Nephron progenitor cell (in vitro differentiated cells): Measurements from ENCODE around the gene SGSH.

Source experiments
- DNase-seq: peaks from one replicate; pipeline ENCODE4 v3.0.0; 2021
- H3K27ac Mint-ChIP-seq: 2 replicates; pipeline ENCODE4 v1.8.0; 2021; ENCODE audit warnings: mild to moderate bottlenecking, moderate library complexity, mixed read lengths
- H3K27me3 Mint-ChIP-seq: 2 replicates; pipeline ENCODE4 v1.8.0; 2021; ENCODE audit warnings: mild to moderate bottlenecking, low read depth, mixed read lengths; ENCODE audit not compliant: poor library complexity
- H3K36me3 Mint-ChIP-seq: 2 replicates; pipeline ENCODE4 v1.8.0; 2021; ENCODE audit warnings: low read depth, mixed read lengths
- H3K4me1 Mint-ChIP-seq: 2 replicates; pipeline ENCODE4 v1.8.0; 2021; ENCODE audit warnings: mixed read lengths
- H3K4me3 Mint-ChIP-seq: 2 replicates; pipeline ENCODE4 v1.8.0; 2021; ENCODE audit warnings: mild to moderate bottlenecking, moderate library complexity, mixed read lengths
- H3K9me3 Mint-ChIP-seq: 2 replicates; pipeline ENCODE4 v1.8.0; 2021; ENCODE audit warnings: mild to moderate bottlenecking, moderate library complexity, mixed read lengths
- CTCF ChIP-seq: fragments of 200-600 bp; sonication (generic); IDR thresholded peaks from 2 replicates; pipeline ENCODE4 v1.5.0; 2021; ENCODE audit warnings: antibody characterized with exemption

The SGSH gene

GRCh38 chr17:80191192-80191591 is 28.9 kb downstream of the SGSH start:
- Mint-ChIP-seq H3K4me1 (peaks cover 55% of the 10 kb centered on the region), H3K27me3 (peaks cover 5% of the 10 kb centered on the region), H3K27ac (no peak overlapping the region), H3K36me3 (no peaks in the 10 kb centered on the region), H3K4me3 (no peak overlapping the region), H3K9me3 (no peaks in the 10 kb centered on the region)
- TF ChIP-seq CTCF, result no peak
- no peak for DNase-seq

- H3K9me3 Mint-ChIP-seq, result no peaks in the 10 kb centered on the region
- peaks cover 5% of the 10 kb centered on the region for H3K27me3 Mint-ChIP-seq
- DNase-seq, result no peak
- no peak for TF ChIP-seq CTCF
- no peak overlapping the region for H3K27ac Mint-ChIP-seq
- H3K4me3 Mint-ChIP-seq, result no peak overlapping the region
- H3K36me3 Mint-ChIP-seq, result no peaks in the 10 kb centered on the region
- peaks cover 56% of the 10 kb centered on the region for H3K4me1 Mint-ChIP-seq
Measured at GRCh38 chr17:80190716-80191115, 29.4 kb downstream of the SGSH start.

- Mint-ChIP-seq H3K4me3 (no peak overlapping the region), H3K36me3 (no peaks in the 10 kb centered on the region), H3K9me3 (no peaks in the 10 kb centered on the region), H3K27me3 (peaks cover 5% of the 10 kb centered on the region), H3K27ac (peak overlapping the region; percentile 36), H3K4me1 (peaks cover 57% of the 10 kb centered on the region)
- TF ChIP-seq CTCF, result no peak
- DNase-seq, result peak; percentile 48
Measured at GRCh38 chr17:80189611-80190010, 30.5 kb downstream of the SGSH start.

- DNase-seq, result no peak
- H3K36me3 Mint-ChIP-seq, result no peaks in the 10 kb centered on the region
- TF ChIP-seq CTCF, result no peak
Measured at GRCh38 chr17:80187515-80187941, 32.6 kb downstream of the SGSH start.

GRCh38 chr17:80187090-80187489 is 33.0 kb downstream of the SGSH start:
- DNase-seq, result no peak
- Mint-ChIP-seq H3K36me3 (no peaks in the 10 kb centered on the region), H3K27me3 (peaks cover 5% of the 10 kb centered on the region), H3K4me3 (no peak overlapping the region), H3K4me1 (peaks cover 60% of the 10 kb centered on the region), H3K9me3 (no peaks in the 10 kb centered on the region), H3K27ac (no peak overlapping the region)
- no peak for TF ChIP-seq CTCF

More at GRCh38 chr17:80187515-80187941, 32.6 kb downstream of the SGSH start:
- peaks cover 5% of the 10 kb centered on the region for H3K27me3 Mint-ChIP-seq
- H3K4me1 Mint-ChIP-seq, result peaks cover 62% of the 10 kb centered on the region
- H3K9me3 Mint-ChIP-seq, result no peaks in the 10 kb centered on the region
- H3K27ac Mint-ChIP-seq, result no peak overlapping the region
- no peak overlapping the region for H3K4me3 Mint-ChIP-seq

- H3K4me1 Mint-ChIP-seq, result peaks cover 54% of the 10 kb centered on the region
- DNase-seq, result no peak
- no peak overlapping the region for H3K4me3 Mint-ChIP-seq
- no peak for TF ChIP-seq CTCF
- H3K36me3 Mint-ChIP-seq, result no peaks in the 10 kb centered on the region
- no peaks in the 10 kb centered on the region for H3K9me3 Mint-ChIP-seq
- H3K27me3 Mint-ChIP-seq, result peaks cover 5% of the 10 kb centered on the region
- no peak overlapping the region for H3K27ac Mint-ChIP-seq
Measured at GRCh38 chr17:80185968-80186367, 34.2 kb downstream of the SGSH start.
